Neuronal stem cell (in vitro differentiated cells): Measurements from ENCODE around the gene VSIG10L2.

ENCODE experiments used
- DNase-seq: peaks from one replicate; pipeline ENCODE4 v3.0.0-alpha.2; 2013; ENCODE audit warnings: low spot score
- H2AFZ ChIP-seq: one replicate; pipeline ENCODE4 v1.6.1; 2013; ENCODE audit warnings: mild to moderate bottlenecking, low read length, inconsistent platforms
- H2AK5ac ChIP-seq: 2 replicates; pipeline ENCODE4 v1.6.1; 2013; ENCODE audit warnings: low read depth, mild to moderate bottlenecking, inconsistent platforms, low read length, moderate library complexity, mixed read lengths
- H2BK120ac ChIP-seq: 2 replicates; pipeline ENCODE4 v1.6.1; 2013; ENCODE audit warnings: low read depth, mild to moderate bottlenecking, inconsistent platforms, low read length, moderate library complexity, mixed read lengths
- H2BK12ac ChIP-seq: one replicate; pipeline ENCODE4 v1.6.1; 2013; ENCODE audit warnings: low read length, inconsistent platforms
- H2BK15ac ChIP-seq: 2 replicates; pipeline ENCODE4 v1.6.1; 2013; ENCODE audit warnings: mild to moderate bottlenecking, low read length, inconsistent platforms, mixed read lengths
- H2BK5ac ChIP-seq: one replicate; pipeline ENCODE4 v1.6.1; 2013; ENCODE audit warnings: inconsistent platforms, mild to moderate bottlenecking, low read length, moderate library complexity
- H3K14ac ChIP-seq: one replicate; pipeline ENCODE4 v1.6.1; 2013; ENCODE audit warnings: low read length, inconsistent platforms
- H3K18ac ChIP-seq: 2 replicates; pipeline ENCODE4 v1.6.1; 2013; ENCODE audit warnings: low read length, inconsistent platforms
- H3K23ac ChIP-seq: 2 replicates; pipeline ENCODE4 v1.6.1; 2013; ENCODE audit warnings: low read depth, mild to moderate bottlenecking, mixed read lengths, low read length, inconsistent platforms; ENCODE audit not compliant: poor library complexity
- H3K27ac ChIP-seq: replicated peaks from 3 replicates; pipeline ENCODE4 v1.5.1; 2013; ENCODE audit warnings: low read length, inconsistent platforms
- H3K27me3 ChIP-seq, 3 experiments: 2 replicates each; pipeline ENCODE4 v1.6.1; 2013; ENCODE audit warnings: low read length in 3 of 3, mild to moderate bottlenecking in 2 of 3, inconsistent platforms in 1 of 3, low read depth in 1 of 3, mixed read lengths in 1 of 3, moderate library complexity in 1 of 3; ENCODE audit not compliant: control insufficient read depth in 3 of 3, insufficient read depth in 3 of 3
- H3K36me3 ChIP-seq, 2 donors: replicated peaks in 1 of 2; 2 replicates each; pipeline ENCODE4 v1.6.1; 2013; ENCODE audit warnings: low read length in 2 of 2; ENCODE audit not compliant: control insufficient read depth in 2 of 2, insufficient read depth in 2 of 2
- H3K4ac ChIP-seq: 2 replicates; pipeline ENCODE4 v1.6.1; 2013; ENCODE audit warnings: inconsistent platforms, mild to moderate bottlenecking, low read length, moderate library complexity
- H3K4me1 ChIP-seq, 2 donors: 1 replicate in 1 of 2; 2 replicates in 1 of 2; pipeline ENCODE4 v1.6.1; 2013; ENCODE audit warnings: low read length in 2 of 2, low read depth in 1 of 2; ENCODE audit not compliant: control insufficient read depth in 2 of 2, insufficient read depth in 1 of 2
- H3K4me2 ChIP-seq: one replicate; pipeline ENCODE4 v1.6.1; 2013; ENCODE audit warnings: mild to moderate bottlenecking, low read length, inconsistent platforms; ENCODE audit not compliant: insufficient read depth, poor library complexity, severe bottlenecking
- H3K4me3 ChIP-seq, 2 donors: 2 replicates each; pipeline ENCODE4 v1.5.1; 2013; ENCODE audit warnings: low read length in 2 of 2, mild to moderate bottlenecking in 2 of 2, inconsistent platforms in 1 of 2, moderate library complexity in 1 of 2
- H3K79me1 ChIP-seq: one replicate; pipeline ENCODE4 v1.6.1; 2013; ENCODE audit warnings: low read depth, mild to moderate bottlenecking, inconsistent platforms, low read length, moderate library complexity
- H3K9ac ChIP-seq: one replicate; pipeline ENCODE4 v1.6.1; 2013; ENCODE audit warnings: mild to moderate bottlenecking, low read depth, low read length, inconsistent platforms; ENCODE audit not compliant: poor library complexity
- H3K9me3 ChIP-seq, 2 donors: replicated peaks in 1 of 2; 2 replicates each; pipeline versions ENCODE3 to v1.6.1; 2013; ENCODE audit warnings: low read length in 2 of 2, mild to moderate bottlenecking in 2 of 2, inconsistent platforms in 1 of 2, low read depth in 1 of 2, mixed read lengths in 1 of 2, moderate library complexity in 1 of 2; ENCODE audit not compliant: control insufficient read depth in 2 of 2, insufficient read depth in 1 of 2
- H4K8ac ChIP-seq: one replicate; pipeline ENCODE4 v1.6.1; 2013; ENCODE audit warnings: low read depth, mild to moderate bottlenecking, inconsistent platforms, low read length, moderate library complexity
- H4K91ac ChIP-seq: one replicate; pipeline ENCODE4 v1.6.1; 2013; ENCODE audit warnings: low read length, low read depth, mild to moderate bottlenecking, inconsistent platforms; ENCODE audit not compliant: poor library complexity
- WGBS, 2 donors: extraction: QIAGEN DNeasy Blood & Tissue Kit; methylation state at CpG; one replicate each; pipeline ENCODE4 v1.1.7; 2013; ENCODE audit warnings: missing lambda C conversion rate in 2 of 2, mixed read lengths in 1 of 2; ENCODE audit not compliant: insufficient read length in 2 of 2, insufficient replicate concordance in 1 of 2; ENCODE audit errors: extremely low coverage in 2 of 2; 5-methylcytosine and 5-hydroxymethylcytosine counted together

The VSIG10L2 gene

GRCh38 chr11:125958872-125959400 is 13.1 kb downstream of the VSIG10L2 start:
- no peak overlapping the region for H2AFZ ChIP-seq
- no peak overlapping the region for H3K4ac ChIP-seq
- no peak overlapping the region for H4K91ac ChIP-seq
- no peak overlapping the region for H3K9ac ChIP-seq
- H3K36me3 ChIP-seq: peaks cover 29 to 32% of the 10 kb centered on the region in 2 donors
- H3K23ac ChIP-seq: no peak overlapping the region
- no peak overlapping the region for H2BK12ac ChIP-seq
- no peak overlapping the region for H2BK5ac ChIP-seq
- no peaks in the 10 kb centered on the region for H3K27me3 ChIP-seq
- H3K79me1 ChIP-seq: no peaks in the 10 kb centered on the region
- no peak for DNase-seq
- H2BK15ac ChIP-seq: no peak overlapping the region
- H3K27ac ChIP-seq: no peak overlapping the region
- no peak overlapping the region for H3K14ac ChIP-seq
- H4K8ac ChIP-seq: no peak overlapping the region
- H3K4me3 ChIP-seq: no peak overlapping the region
- H3K4me2 ChIP-seq: no peak overlapping the region
- peaks cover 6 to 32% of the 10 kb centered on the region in 2 donors for H3K9me3 ChIP-seq
- no peak overlapping the region for H2AK5ac ChIP-seq
- H2BK120ac ChIP-seq: no peak overlapping the region
- no peak overlapping the region for H3K18ac ChIP-seq
- H3K4me1 ChIP-seq: peaks cover 0 to 2% of the 10 kb centered on the region in 2 donors
- no CpG with 5 or more reads among the region's 4 CpGs for WGBS, 2 donors

- Histone ChIP-seq H3K4me2 (no peak overlapping the region), H2BK120ac (no peak overlapping the region), H3K4me3 (no peak overlapping the region), H3K9ac (no peak overlapping the region), H3K18ac (no peak overlapping the region), H2BK5ac (no peak overlapping the region), H3K79me1 (no peaks in the 10 kb centered on the region), H2AFZ (no peak overlapping the region), H3K4me1 (peaks cover 0 to 2% of the 10 kb centered on the region in 2 donors), H3K9me3 (peaks cover 6 to 32% of the 10 kb centered on the region in 2 donors), H2AK5ac (no peak overlapping the region), H2BK15ac (no peak overlapping the region), H2BK12ac (no peak overlapping the region), H3K23ac (no peak overlapping the region), H4K8ac (no peak overlapping the region), H3K14ac (no peak overlapping the region), H3K4ac (no peak overlapping the region), H3K27me3 (no peaks in the 10 kb centered on the region), H3K36me3 (peaks cover 29 to 32% of the 10 kb centered on the region in 2 donors), H3K27ac (no peak overlapping the region), H4K91ac (no peak overlapping the region)
- no peak for DNase-seq
- WGBS, 2 donors: no CpG with 5 or more reads among the region's 6 CpGs
Measured at GRCh38 chr11:125959511-125959910, 13.7 kb downstream of the VSIG10L2 start.

GRCh38 chr11:125959931-125960330 is 14.1 kb downstream of the VSIG10L2 start:
- no peak overlapping the region for H3K18ac ChIP-seq
- peaks cover 6 to 32% of the 10 kb centered on the region in 2 donors for H3K9me3 ChIP-seq
- no peak overlapping the region for H3K27ac ChIP-seq
- no peak overlapping the region for H2AFZ ChIP-seq
- no peak overlapping the region for H3K14ac ChIP-seq
- H3K4me3 ChIP-seq: no peak overlapping the region
- H3K79me1 ChIP-seq: no peaks in the 10 kb centered on the region
- no CpG with 5 or more reads among the region's 10 CpGs for WGBS, 2 donors
- no peak overlapping the region for H2BK5ac ChIP-seq
- H3K4me2 ChIP-seq: no peak overlapping the region
- no peaks in the 10 kb centered on the region for H3K27me3 ChIP-seq
- H2BK12ac ChIP-seq: no peak overlapping the region
- H2AK5ac ChIP-seq: no peak overlapping the region
- H2BK120ac ChIP-seq: no peak overlapping the region
- no peak overlapping the region for H4K8ac ChIP-seq
- peaks cover 0 to 2% of the 10 kb centered on the region in 2 donors for H3K4me1 ChIP-seq
- H3K23ac ChIP-seq: no peak overlapping the region
- no peak overlapping the region for H2BK15ac ChIP-seq
- H3K36me3 ChIP-seq: peaks cover 29 to 32% of the 10 kb centered on the region in 2 donors
- no peak overlapping the region for H3K9ac ChIP-seq
- no peak overlapping the region for H4K91ac ChIP-seq
- no peak for DNase-seq
- no peak overlapping the region for H3K4ac ChIP-seq

GRCh38 chr11:125960771-125961170 is 14.9 kb downstream of the VSIG10L2 start:
- H3K36me3 ChIP-seq: peaks cover 31 to 32% of the 10 kb centered on the region in 2 donors
- DNase-seq: no peak
- peaks cover 0 to 2% of the 10 kb centered on the region in 2 donors for H3K4me1 ChIP-seq
- H3K9me3 ChIP-seq: peaks cover 8 to 32% of the 10 kb centered on the region in 2 donors
- H2BK120ac ChIP-seq: no peak overlapping the region
- no peak overlapping the region for H3K9ac ChIP-seq
- no peak overlapping the region for H2AK5ac ChIP-seq
- no peak overlapping the region for H3K27ac ChIP-seq
- H3K4me2 ChIP-seq: no peak overlapping the region
- no peak overlapping the region for H3K14ac ChIP-seq
- H3K4ac ChIP-seq: no peak overlapping the region
- no peak overlapping the region for H2BK12ac ChIP-seq
- no peak overlapping the region for H4K91ac ChIP-seq
- no peak overlapping the region for H2BK5ac ChIP-seq
- H3K79me1 ChIP-seq: no peaks in the 10 kb centered on the region
- no peak overlapping the region for H3K18ac ChIP-seq
- H3K27me3 ChIP-seq: no peaks in the 10 kb centered on the region
- H3K23ac ChIP-seq: no peak overlapping the region
- WGBS, 2 donors: no CpG with 5 or more reads among the region's 6 CpGs
- H4K8ac ChIP-seq: no peak overlapping the region
- H2AFZ ChIP-seq: no peak overlapping the region
- H2BK15ac ChIP-seq: no peak overlapping the region
- no peak overlapping the region for H3K4me3 ChIP-seq
